Stimulated activated CD4-positive, alpha-beta T cell treated with anti-CD3 and anti-CD28 coated beads, Interleukin-1b, Interleukin-23, amount 100 ng/mL, for 1 hour (primary cell): Measurements from ENCODE around the gene MBNL1.

Experiments used
- DNase-seq, 2 donors: peaks; one replicate each; pipeline ENCODE4 v3.0.0-alpha.2; 2020; ENCODE audit warnings: low read depth in 2 of 2

The MBNL1 gene

DNA sequence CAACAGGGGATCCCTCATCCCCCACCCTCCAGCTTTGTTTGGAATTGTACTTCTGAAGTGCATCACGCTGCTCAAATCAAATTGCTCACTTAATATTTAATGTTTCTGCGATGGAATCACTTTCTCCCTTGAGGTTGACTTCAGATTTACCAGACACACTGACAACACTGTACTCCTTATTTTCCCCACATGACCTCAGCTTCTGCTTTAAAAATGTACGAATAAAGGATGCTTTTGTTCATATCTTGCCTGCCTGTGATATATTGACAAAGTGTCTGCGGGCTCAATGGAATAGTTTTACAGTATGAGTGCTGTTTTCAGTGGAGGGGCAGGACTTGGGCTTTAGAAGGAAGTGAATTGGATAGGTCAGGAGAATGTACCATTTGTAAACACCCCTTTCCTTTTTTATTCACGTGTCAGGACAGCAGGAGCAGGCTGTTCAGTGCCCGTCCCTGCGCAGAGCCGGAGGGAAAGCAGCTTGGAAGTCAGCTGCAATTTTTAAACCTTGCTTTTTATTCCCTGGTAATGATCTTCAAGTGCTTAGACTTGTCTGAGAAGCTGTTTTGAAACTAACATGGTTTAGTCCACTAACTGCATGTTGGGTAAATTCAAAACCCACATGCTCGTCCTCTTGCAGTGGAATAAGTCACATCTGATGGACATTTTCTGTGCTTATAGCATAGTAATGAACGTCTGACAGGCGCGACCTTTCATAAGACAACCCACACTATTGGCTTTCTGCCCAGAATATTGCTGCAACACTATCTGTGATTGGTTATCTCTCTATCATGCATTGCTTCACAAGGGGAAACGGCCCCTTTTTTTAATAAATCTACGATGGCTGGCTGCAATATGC, 29.9 kb downstream of the MBNL1 start:
- peak in 1 of 2 donors; percentile 18 for DNase-seq

DNA sequence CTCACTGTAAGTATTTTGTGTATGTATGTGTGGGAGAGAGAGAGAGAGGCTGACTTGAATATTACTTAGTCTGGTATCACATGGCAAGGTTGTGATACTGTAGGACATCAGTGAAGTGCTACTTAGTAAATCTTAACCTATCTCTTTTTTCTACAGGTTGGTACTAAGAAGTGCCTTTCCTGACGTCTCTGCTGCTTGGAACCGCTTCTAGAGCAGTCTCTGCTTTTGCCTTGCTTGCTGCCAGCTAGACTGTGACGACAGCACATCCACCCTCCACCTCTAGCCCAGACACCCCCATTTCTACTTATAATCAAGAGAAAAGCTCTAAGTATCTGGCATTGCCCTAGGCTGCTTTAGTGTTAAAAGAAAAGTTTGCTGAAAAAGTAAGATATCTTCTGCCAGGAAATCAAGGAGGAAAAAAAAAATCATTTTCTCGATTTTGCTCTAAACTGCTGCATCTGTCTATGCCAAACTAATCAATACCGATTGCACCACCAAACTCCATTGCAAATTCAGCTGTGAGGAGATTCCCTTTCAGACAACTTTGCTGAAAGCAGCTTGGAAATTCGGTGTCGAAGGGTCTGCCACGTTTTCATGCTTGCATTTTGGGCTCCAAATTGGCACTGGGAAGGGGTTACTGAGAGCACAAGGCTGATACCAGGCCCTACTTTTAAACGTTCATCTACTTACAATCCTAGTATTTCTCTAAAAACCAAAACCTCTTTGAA, 30.7 kb downstream of the MBNL1 start:
- no peak for DNase-seq

DNA sequence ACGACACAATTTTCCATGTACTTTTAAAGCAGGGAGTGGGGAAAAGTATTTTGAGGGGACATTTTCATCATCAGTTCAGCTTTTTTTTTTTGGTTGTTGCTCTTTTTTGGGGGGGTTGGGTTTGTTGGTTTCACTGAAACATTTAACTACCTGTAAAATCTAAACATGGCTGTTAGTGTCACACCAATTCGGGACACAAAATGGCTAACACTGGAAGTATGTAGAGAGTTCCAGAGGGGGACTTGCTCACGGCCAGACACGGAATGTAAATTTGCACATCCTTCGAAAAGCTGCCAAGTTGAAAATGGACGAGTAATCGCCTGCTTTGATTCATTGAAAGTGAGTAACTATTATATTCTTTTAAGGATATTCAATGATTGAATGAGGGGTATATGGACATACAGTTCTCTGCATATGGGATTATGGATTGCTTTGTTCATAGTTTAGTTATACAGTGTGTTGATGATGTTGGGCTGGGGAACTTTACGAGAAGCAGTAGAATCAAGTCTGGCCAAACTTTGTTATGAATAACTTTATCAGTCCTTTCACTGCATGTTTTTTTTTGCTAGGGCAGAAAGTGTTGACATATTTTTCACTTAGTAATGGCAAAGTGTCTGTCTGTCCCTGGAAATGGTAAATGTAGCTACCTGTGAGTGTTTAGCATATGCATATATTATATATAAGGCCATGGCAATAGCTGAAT, 31.5 kb downstream of the MBNL1 start:
- no peak for DNase-seq

DNA sequence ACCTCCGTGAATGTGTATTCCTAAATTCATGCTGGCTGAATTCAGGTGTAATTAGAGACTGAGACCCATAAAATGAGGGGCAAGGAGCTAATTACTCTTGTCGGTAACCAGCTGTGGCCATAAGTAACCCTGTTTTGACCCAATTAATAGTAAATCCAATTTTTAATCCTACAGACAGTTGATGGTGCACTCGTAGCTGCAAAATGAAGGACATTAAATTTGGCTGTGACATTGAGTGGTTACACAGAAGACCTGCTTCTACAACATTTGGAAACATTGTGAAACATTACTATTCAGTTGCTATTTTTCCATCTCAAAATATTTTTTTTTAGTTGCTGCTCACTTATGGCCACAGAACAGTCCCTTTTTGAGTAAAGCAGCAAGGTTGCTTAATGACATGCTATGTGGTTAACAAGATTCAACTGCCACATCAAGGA, 33.0 kb downstream of the MBNL1 start:
- no peak for DNase-seq

DNA sequence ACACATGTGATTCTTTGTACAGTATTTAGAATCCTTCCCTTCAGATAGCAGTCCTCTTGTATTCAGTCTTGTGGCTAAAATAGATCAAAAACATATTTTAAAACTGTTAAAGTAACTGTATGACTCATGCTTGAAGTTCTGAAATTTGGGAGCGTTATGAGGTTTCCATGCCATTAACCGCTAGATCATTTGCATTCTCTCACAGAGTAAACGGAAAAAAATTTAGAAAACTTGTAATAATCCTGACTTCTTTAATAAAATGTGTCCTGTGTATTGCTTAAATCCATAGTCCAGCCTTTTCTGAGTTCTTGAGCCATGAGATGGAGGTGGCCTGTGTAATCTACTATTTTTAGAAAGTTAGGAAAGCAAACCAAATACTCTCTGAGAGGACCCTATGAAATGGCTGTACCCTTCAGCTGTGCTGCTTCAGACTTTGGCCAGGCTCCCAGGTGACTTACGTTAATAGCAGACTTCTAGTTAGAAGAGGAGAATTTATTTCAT, 33.8 kb downstream of the MBNL1 start:
- no peak for DNase-seq

DNA sequence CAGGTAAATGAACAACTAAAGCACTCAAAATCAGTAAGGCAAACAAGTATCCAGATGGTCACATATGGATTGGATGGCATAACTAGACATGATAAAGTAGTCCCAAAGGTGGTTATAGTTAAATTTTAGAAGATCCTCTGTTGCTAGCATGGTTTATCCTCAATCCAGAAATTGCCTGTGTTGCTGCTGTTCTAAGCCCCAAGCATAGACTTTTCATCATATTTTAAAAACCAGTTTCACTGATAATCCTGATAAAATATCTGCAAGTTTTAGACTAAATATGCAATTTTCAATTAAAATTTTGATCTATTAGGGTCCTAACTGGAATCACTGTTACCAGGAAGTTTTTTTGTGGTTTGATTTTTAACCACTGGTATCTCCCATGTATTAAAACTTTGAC, 35.4 kb downstream of the MBNL1 start:
- no peak for DNase-seq

DNA sequence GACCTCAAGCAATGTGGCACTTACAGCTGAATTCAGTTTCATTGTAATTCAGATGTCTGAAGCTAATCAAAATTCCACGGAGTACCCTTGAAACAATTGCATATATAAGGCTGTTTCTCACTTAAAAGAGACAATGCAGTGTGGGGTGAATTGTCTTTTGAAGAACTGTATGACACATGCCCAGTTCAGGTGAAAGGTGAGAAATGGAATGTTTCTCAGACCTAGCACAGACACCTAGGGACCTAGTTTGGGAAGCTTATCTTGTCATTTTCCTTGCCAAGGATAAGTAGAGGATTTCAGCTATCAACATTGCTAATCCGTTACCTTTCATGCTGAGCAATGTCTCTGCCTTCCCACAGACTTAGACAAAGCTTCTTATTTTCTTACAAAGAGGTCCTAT, 36.3 kb downstream of the MBNL1 start:
- no peak for DNase-seq

DNA sequence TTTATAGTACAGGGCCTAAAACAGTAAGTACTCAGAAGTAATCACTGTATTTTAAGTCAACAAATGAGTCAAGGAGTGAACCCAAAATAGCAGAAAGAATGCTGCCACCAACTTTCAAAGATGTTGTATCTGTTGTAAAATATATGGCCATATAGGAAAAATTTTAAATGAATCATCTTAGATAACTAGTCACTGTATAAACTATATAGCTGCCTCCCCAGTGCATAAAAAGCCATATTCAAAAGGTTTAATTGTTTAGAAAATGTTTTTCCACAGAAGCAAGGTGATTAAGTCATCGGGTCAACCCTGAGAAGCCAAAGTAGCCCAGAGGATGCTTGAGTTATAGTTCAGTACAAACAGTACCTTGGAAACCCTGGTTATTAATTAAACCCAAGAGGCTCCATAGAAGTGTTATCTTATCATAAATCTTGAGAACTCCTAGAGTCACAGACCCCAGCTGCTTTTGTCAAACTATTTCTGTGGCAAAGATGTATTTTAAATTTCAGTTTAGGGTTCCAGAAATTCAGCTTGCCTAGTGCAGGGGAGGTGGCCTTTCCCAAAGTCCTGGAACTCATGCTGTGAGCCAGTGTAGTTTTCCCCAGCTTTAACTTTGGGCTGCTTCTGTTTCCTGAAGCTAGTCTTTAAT, 39.2 kb downstream of the MBNL1 start:
- no peak for DNase-seq

DNA sequence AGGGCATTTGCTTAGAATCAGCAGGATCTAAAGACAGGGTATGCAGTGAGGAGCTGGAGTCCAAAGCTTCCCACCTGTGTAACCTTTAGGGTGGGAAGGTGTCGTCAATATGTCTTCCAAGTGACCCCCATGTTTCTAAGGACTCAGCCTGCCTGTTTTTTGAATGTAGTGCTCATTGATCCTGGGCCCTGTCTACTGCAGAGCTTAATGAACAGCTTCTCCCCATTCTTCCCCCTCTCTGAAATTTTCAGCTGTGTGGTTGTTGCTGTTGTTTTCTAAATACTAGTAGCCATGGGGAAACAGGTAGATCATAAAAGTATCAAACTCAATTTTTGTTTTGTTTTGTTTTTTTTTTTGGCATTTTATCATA, 39.7 kb downstream of the MBNL1 start:
- no peak for DNase-seq

DNA sequence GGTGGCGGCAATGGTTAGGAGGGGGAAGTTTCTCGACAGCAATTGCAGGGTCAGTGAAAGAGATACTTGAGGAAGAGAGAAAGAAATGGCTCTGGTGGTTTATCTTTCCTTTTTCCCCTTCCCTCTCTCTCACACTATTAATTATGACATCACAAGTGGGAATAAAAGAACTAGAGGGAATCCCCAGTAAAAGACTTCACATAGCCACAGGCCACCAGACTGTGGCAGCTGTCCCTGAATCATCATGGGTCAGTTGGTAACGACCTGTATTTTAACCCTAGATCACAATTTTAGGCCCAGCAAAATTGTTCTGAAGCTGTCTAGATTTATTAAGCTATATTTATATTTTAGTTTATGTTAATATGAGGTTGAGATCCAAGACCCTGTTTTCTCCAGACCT, 40.3 kb downstream of the MBNL1 start:
- DNase-seq = no peak

DNA sequence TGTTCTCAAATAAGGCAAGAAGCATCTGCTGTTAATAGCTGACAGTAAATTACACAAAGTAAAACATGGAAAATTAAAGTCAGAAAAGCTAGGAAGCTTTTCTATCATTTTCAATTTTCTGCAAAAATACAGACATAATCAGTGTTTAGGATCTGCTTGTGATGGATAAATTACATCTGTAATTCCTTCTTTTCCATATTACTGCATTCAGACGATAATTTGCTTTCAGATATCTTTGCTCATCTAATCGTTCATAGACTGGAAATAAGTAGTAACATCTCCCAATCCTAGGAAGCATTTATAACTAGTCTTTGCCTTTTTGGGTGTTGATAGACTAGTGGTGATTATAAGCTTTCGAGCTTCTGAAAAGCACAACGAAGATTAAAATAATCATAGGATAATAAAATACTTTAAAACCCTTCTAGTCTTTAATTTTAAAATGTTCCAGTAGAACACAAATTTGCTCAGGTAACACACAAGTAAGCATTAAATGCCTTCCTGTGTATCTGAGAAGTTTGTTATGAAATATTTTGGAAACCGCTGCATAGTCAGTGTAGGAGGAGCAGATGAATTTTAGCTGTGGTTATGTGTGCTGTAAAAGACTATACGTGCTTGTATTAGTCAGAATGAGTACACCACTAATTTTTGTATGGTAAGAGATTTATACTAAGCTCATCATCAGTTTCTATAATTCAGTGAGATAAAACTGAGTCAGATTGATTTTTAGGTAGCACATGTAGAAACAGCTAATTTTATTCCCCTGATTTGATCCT, 41.0 kb downstream of the MBNL1 start:
- DNase-seq = no peak

DNA sequence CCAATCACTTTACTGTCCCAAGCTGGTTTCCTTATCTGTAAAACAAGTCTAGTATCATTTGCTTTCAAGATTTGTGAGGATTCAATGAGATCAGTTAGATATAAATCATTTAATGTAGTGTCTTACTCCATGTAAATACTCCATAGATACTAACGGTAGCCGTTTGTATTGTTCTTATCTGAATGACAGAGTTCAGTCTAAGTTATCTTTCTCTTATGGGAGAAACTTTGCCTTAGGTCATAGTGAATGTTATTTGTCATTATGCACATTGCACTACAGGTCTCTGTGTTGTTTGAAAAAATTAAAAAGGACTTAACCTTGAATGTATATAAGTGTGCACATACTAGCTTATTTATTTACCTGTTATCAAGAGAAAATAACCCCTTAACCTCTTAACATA, 44.7 kb downstream of the MBNL1 start:
- DNase-seq = no peak

DNA sequence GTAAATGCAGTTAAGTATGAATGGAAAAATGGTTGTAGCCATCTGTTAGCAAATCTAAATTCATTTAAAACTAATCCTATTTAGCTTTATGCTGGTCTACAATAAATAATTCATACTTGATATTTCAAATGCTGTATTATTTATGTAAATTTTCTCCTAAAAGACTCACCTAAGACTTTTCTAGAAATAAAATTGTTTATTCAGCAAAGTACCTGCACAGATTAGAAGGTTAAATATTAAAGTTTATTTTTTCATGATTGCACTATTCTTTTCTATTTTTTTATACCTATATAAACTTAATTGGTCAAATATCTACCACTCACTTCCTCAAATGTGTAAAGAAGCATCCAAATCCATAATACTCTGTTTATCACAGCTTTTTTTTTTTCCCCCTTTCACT, 45.2 kb downstream of the MBNL1 start:
- DNase-seq = no peak

DNA sequence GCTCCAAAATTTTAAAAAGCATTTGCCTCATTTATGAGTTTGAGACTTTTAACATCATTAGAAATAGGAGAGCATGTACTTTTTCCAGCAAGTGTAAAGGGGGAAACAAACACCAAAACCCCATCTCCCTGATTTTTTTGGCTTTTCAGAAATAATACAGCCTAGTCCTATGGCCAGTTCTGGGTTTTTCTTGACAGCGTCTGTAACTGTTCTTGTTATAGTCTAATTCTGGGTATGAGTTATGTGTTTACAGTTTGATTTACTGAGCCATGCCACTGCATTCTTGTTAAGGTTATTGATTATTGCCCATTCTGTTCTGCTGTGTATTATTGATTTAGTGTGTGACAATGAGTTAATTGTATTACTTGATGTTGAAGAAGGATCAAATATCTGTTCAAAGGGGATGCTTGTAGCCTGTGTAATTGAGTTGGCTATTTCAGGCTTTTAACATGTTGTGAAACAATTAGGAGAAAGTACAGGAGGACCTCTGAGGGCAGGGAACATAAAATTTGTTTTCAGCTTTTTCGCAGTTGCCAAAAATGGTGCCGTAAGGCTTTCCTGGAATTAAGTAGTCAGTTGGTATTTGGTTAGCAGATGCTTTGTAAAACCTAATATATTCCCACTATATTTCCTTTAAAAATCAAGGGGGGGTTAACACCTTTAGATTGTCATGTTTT, 46.1 kb downstream of the MBNL1 start:
- DNase-seq = no peak

DNA sequence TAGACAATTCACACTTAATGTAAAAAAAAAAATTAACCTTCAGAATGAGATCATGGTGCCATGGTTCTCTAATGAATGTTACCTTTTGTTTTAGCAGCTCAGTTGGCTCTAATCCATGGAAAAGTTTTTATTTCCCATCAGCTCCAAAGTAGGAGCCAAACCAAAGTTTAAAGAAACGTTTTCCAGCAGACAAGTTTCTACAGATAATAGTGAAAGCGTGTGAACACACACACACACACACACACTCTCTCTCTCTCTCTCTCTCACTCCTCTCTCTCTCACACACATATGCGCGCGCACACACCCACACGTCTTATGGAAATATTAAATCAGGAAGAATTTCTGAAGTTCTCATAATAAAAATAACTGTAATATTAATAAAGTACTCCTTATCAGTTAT, 46.9 kb downstream of the MBNL1 start:
- no peak for DNase-seq

DNA sequence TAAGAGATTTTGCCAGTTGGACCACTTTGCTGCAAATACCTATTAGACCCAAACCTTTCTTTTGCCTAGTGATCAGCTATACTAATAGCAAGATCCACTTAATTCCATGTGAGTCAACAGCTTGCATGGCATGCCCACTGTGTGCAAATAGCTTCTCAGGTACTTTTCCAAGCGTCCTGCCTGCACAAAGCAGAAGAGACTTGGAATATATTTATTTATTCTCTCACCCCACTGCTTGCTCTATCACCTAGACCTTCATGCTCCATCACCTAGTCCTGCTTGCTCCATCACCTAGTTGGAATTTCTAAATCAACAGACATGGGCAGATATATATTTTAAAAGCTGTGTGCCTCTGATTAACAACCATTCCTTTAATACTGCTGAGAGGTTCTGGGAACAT, 47.6 kb downstream of the MBNL1 start:
- no peak for DNase-seq

DNA sequence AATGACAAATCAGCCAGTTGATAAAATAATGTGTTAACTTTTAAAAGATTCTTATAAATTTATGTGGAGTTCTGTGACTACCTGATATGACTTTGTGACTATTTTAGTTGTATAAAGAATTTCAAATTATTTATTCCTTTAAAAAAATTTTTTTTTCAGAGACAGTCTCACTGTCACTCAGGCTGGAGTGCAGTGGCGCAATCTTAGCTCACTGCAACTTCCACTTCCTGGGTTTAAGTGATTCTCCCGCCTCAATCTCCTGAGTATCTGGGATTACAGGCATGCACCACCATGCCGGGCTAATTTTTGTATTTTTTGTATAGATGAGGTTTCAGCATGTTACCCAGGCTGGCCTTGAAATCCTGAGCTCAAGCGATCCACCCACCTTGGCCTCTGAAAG, 48.5 kb downstream of the MBNL1 start:
- DNase-seq = no peak

DNA sequence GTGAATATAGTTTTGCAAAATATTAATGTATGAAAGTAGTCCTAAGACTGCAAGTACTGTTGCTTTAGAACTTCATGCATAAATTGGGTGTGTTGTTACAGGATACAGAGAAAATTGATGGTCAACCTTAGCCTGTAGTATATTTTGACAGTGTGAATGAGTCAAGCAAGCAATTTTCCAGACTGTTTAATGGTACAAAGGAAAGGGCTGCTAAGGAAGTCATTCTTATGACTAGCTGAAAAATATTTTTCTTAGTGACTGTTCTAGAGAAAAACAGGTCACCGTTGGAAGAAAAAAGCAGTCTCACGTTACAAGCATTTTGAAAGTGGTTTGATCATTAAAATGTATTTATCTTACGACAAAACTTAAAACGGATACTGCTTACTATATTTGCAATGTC, 49.2 kb downstream of the MBNL1 start:
- no peak for DNase-seq

DNA sequence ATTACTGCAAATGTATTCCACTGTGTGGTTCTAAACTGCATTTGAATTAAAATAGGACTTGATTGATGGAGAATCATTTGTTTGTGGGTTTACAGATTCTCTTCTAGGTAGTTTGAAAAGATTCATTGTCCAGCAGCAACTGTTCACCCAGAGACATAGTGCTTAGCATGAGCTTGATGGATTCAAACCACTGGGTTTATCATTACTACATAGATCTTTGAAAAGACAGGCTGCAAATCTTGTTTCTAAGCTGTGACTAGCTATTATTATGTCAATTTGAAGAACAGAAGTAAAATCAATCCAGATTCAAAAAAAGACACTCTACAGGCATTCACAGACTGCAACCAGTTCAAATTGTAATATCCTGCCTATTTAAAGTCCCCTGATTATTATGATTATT, 49.8 kb downstream of the MBNL1 start:
- no peak for DNase-seq

DNA sequence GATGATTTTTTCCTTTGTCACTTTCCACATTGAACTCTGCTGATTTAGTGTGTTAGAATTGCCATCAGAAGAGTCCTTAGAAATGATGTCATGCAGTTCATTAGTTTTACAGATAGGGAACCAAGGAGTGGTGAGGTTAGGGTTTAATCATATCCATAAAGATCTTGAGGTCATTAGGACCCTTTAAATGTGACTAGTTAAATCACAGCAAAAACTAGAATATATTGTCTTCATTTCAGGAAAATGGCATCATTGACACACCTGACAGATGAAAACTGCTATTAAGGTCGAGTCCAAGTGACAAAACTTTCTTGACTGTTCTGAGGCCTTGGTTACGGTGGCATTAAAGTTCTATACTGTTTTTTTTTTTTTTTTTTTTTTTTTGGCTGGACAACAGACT, 50.5 kb downstream of the MBNL1 start:
- no peak for DNase-seq
